Glutamatergic neuron (in vitro differentiated cells): ENCODE results near the gene LDLRAD1. TPM values are rescaled to one million over a fixed set of nuclear protein-coding genes. Genes with fewer than 3 reads are reported as not detected.

Experiments used
- DNase-seq: peaks from one replicate; pipeline ENCODE4 v3.0.0; 2022
- H3K27ac Mint-ChIP-seq: one replicate; pipeline ENCODE4 v1.8.0; 2020; ENCODE audit warnings: mild to moderate bottlenecking, mixed read lengths, inconsistent platforms; ENCODE audit not compliant: unreplicated experiment
- H3K27me3 Mint-ChIP-seq: one replicate; pipeline ENCODE4 v1.8.0; 2020; ENCODE audit warnings: mild to moderate bottlenecking, moderate library complexity, mixed read lengths, inconsistent platforms; ENCODE audit not compliant: unreplicated experiment
- H3K36me3 Mint-ChIP-seq: one replicate; pipeline ENCODE4 v1.8.0; 2020; ENCODE audit warnings: mild to moderate bottlenecking, mixed read lengths, inconsistent platforms; ENCODE audit not compliant: unreplicated experiment
- H3K4me1 Mint-ChIP-seq: one replicate; pipeline ENCODE4 v1.8.0; 2020; ENCODE audit warnings: mild to moderate bottlenecking, low read depth, mixed read lengths, inconsistent platforms; ENCODE audit not compliant: unreplicated experiment
- H3K4me3 Mint-ChIP-seq: one replicate; pipeline ENCODE4 v1.8.0; 2020; ENCODE audit warnings: mild to moderate bottlenecking, mixed read lengths, inconsistent platforms; ENCODE audit not compliant: unreplicated experiment
- H3K9me3 Mint-ChIP-seq: one replicate; pipeline ENCODE4 v1.8.0; 2020; ENCODE audit warnings: mild to moderate bottlenecking, moderate library complexity, mixed read lengths, inconsistent platforms; ENCODE audit not compliant: unreplicated experiment
- total RNA-seq: library from RNA; stranded (reverse); fragmentation: NEBNext Ultra II Directional; extraction: Animal tissue kit (Norgen Biotek cat#: 25700); gene quantifications from one replicate; pipeline ENCODE4 v1.2.1, GENCODE V29; 2021; ENCODE audit not compliant: unreplicated experiment
- TF ChIP-seq, protein P1 (sequence below): fragments of 200-600 bp; sonication (generic); IDR thresholded peaks from one replicate; pipeline ENCODE4 v1.5.0; 2021; ENCODE audit not compliant: partially characterized antibody, unreplicated experiment

Gene LDLRAD1
- total RNA-seq, 1 donor from 2014 or later = not detected

DNA sequence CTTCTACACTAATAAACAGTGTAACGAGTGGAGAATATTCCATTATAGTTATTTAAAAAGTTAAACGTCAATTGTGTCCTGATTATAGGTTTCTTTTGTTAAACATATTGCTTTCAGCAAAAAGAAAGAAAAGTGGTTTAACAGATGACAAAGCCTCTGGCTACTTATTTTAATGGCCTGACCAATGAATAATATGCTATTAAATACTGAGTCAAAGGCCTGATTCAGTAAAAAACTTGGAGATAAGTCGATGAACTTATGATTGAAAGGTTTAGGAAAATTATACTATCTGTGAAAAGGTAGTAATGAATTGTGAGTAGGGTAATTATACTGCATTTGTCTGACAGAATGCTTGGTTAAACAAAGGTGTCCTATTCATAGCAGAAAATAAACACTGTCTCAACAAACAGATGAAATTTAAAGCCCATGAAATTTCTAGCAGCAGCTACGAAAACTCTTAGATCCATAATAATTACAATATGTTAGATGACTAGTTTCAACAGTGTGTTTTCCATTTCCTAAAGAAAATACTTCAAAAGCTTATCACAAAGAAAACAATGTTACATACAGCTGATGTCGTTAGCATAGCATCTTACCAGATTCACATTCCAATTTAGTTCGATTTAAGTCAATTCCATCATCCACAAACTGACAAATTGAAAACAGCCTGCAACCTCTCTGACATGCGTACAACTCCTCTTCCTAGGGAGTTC is 28.8 kb upstream of the LDLRAD1 start:
- peaks cover 2% of the 10 kb centered on the region for H3K27me3 Mint-ChIP-seq
- no peaks in the 10 kb centered on the region for H3K36me3 Mint-ChIP-seq
- H3K9me3 Mint-ChIP-seq = no peaks in the 10 kb centered on the region
- TF ChIP-seq, protein P1, sequence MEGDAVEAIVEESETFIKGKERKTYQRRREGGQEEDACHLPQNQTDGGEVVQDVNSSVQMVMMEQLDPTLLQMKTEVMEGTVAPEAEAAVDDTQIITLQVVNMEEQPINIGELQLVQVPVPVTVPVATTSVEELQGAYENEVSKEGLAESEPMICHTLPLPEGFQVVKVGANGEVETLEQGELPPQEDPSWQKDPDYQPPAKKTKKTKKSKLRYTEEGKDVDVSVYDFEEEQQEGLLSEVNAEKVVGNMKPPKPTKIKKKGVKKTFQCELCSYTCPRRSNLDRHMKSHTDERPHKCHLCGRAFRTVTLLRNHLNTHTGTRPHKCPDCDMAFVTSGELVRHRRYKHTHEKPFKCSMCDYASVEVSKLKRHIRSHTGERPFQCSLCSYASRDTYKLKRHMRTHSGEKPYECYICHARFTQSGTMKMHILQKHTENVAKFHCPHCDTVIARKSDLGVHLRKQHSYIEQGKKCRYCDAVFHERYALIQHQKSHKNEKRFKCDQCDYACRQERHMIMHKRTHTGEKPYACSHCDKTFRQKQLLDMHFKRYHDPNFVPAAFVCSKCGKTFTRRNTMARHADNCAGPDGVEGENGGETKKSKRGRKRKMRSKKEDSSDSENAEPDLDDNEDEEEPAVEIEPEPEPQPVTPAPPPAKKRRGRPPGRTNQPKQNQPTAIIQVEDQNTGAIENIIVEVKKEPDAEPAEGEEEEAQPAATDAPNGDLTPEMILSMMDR = no peak
- DNase-seq = no peak
- H3K4me1 Mint-ChIP-seq = peaks cover 12% of the 10 kb centered on the region
- H3K27ac Mint-ChIP-seq = no peak overlapping the region
- no peak overlapping the region for H3K4me3 Mint-ChIP-seq

DNA sequence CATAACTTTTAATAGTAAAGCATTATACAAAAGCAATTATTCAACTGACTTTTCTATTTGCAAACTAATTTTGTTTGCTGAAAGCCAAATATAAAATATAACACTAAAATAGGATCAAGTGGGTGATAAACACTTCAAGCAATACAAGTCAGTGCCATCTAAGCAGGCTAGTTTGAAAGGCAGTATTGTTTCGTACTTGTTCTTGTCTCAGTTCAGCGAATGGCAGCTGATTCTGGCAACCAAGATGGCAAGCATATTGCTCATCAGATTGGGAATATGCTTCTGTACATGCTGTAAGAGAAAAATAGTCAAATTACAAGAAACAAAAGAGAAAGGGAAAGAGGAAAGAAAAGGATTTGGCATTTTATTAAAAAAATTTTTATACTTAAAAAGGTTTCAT is 27.5 kb upstream of the LDLRAD1 start:
- Mint-ChIP-seq H3K27me3 (peaks cover 2% of the 10 kb centered on the region), H3K4me1 (peaks cover 12% of the 10 kb centered on the region), H3K27ac (no peak overlapping the region), H3K4me3 (no peak overlapping the region), H3K9me3 (no peaks in the 10 kb centered on the region), H3K36me3 (no peaks in the 10 kb centered on the region)
- TF ChIP-seq, protein P1 = no peak
- DNase-seq = no peak

DNA sequence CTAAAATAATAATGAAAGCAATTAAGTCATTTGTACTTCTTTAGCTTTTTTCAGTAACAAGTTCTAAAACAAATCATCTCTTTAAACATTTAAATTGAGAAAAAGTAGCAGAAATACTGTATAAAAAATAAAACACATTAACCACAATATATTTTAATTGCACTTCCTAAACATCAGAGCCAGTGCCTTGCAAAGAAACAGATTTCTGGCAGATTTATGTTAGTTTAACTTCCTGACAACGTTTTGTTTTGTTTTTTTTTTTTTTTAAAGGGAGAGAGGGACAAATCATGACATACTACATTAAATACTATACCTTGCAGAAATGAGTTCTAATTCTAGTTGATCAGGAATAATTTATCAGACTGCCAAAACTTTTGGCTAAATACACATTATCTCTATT is 23.8 kb upstream of the LDLRAD1 start:
- Mint-ChIP-seq H3K27ac (no peak overlapping the region), H3K9me3 (no peaks in the 10 kb centered on the region), H3K4me3 (no peak overlapping the region), H3K27me3 (peaks cover 2% of the 10 kb centered on the region), H3K36me3 (no peaks in the 10 kb centered on the region), H3K4me1 (peaks cover 2% of the 10 kb centered on the region)
- DNase-seq = no peak
- TF ChIP-seq, protein P1 = no peak

DNA sequence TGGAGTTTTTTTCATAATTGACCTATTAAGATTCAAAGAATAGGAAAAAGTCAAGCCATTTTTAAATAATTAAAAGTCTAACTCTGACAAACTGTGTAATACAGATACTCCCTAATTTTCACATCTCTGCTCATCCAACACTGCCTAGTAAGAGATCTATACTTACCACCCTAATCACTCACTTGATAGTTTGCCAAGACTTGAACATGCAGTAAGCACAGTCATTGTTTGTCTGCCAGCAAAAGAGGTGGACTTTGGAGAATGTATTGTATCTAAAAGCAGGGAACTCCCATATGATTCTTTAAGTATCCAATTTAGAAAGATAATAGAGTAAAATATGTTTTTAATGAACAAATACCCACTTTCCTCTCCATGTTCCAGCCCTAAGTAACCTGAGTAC is 19.5 kb upstream of the LDLRAD1 start:
- Mint-ChIP-seq H3K9me3 (no peaks in the 10 kb centered on the region), H3K4me3 (no peak overlapping the region), H3K36me3 (no peaks in the 10 kb centered on the region), H3K27ac (no peak overlapping the region), H3K4me1 (no peaks in the 10 kb centered on the region), H3K27me3 (no peaks in the 10 kb centered on the region)
- DNase-seq = no peak
- TF ChIP-seq, protein P1 = no peak
